NT2/D1 (cell line): ENCODE data around the gene FARSA.
"Not testable (repeated sequence)": the region's sequence is repeated elsewhere in the genome, so short reads cannot be mapped to it uniquely, and the experiment has no call there.

ENCODE experiments used
- DNase-seq: peaks from one replicate; pipeline ENCODE4 v3.0.0-alpha.2; 2011; ENCODE audit warnings: low read depth, low spot score
- H3K27me3 ChIP-seq: 2 replicates; pipeline ENCODE4 v1.6.0; 2011; ENCODE audit warnings: mild to moderate bottlenecking; ENCODE audit not compliant: insufficient read length, insufficient read depth
- H3K36me3 ChIP-seq: 2 replicates; pipeline ENCODE4 v1.6.1; 2011; ENCODE audit warnings: mild to moderate bottlenecking, low read length, mixed read lengths; ENCODE audit not compliant: insufficient read depth, insufficient read length
- H3K4me1 ChIP-seq: 2 replicates; pipeline ENCODE4 v1.5.1; 2011; ENCODE audit not compliant: insufficient read depth, insufficient read length
- H3K4me3 ChIP-seq: 2 replicates; pipeline ENCODE4 v1.5.1; 2011; ENCODE audit warnings: low read depth; ENCODE audit not compliant: insufficient read length
- H3K9ac ChIP-seq: 2 replicates; pipeline ENCODE4 v1.6.0; 2011; ENCODE audit warnings: low read depth; ENCODE audit not compliant: insufficient read length
- H3K9me3 ChIP-seq: 2 replicates; pipeline ENCODE4 v1.5.1; 2011; ENCODE audit warnings: mild to moderate bottlenecking, low read length; ENCODE audit not compliant: insufficient read depth
- SUZ12 ChIP-seq: IDR thresholded peaks from 2 replicates; pipeline ENCODE4 v1.6.1; 2011; ENCODE audit not compliant: insufficient read length, insufficient read depth; ENCODE audit errors: extremely low read depth
- YY1 ChIP-seq: IDR thresholded peaks from 2 replicates; pipeline ENCODE4 v1.6.1; 2011; ENCODE audit not compliant: insufficient read length, insufficient read depth
- ZNF274 ChIP-seq: IDR thresholded peaks from 2 replicates; pipeline ENCODE4 v1.6.1; 2011; ENCODE audit warnings: mild to moderate bottlenecking, low read depth, low read length

FARSA gene

DNA sequence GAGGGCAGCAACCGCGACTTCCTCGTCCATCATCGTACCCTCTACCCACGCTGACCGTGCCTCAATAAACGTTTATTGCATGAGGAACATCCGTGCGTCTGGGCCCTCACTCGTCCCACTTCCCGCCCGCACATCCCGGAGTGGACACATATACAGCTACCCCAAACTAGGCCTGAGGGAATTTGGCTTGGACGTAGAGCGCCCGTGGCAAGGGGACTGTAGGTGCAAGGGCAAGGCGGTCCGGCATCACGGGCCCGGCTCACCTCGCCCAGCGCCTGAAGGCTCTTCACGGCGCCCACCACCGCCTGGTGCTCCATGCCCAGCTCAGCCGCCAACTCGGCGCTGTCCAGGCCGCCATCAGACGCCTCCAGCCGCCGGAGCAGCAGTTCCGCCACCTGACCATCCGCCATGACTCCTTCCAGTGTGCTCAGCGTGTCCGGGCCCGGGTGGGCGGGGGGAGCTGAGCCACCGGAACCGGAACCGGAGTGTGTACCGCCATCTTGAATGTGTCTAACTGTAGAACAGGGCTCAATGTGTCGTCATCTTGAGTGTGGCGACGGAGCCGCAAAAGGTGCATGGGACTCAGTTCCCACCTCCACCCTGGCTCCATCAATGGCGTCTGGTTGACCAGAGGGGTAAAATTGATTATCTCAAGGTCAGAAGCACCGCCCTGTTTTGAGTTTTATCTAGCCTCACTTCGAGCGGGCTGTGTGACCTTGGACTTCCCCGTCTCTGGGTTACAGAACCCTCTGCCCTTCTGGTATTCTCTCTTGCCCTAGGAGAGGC, at the start of gene FARSA:
Gene FARSA (minus strand): TSS at position 425 of the 786 bp plus-strand sequence. CDS start 15 bp downstream, at position 410.
- Histone ChIP-seq H3K27me3 (no peaks in the 10 kb centered on the region), H3K4me1 (no peaks in the 10 kb centered on the region), H3K4me3 (peak within 1 kb of the TSS; percentile 95), H3K36me3 (peaks cover 35% of the 10 kb centered on the region), H3K9me3 (no peaks in the 10 kb centered on the region), H3K9ac (peak within 1 kb of the TSS; percentile 95)
- TF ChIP-seq YY1 (peak; percentile 100), ZNF274 (no peak), SUZ12 (no peak)
- DNase-seq, result peak; percentile 88

DNA sequence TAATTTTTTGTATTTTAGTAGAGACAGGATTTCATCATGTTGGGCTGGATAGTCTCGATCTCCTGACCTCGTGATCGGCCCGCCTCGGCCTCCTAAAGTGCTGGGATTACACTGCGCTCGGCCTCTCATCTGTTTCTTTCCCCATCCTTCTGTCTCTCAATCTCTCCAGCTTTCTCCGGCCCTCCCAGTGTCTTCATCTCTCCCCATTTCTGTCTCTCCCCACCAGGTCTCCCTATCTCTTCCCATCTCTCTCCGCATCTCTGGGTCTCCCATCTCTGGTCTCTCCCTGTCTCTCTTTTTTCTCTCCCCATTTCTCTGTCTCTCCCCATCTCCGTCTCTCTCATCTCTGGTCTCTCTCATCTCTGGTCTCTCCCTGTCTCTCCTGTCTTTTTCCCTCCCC, 49.6 kb upstream of the FARSA start:
- Histone ChIP-seq H3K9me3 (no peaks in the 10 kb centered on the region), H3K4me3 (no peak overlapping the region), H3K4me1 (peaks cover 17% of the 10 kb centered on the region), H3K36me3 (no peaks in the 10 kb centered on the region), H3K27me3 (peaks cover 40% of the 10 kb centered on the region), H3K9ac (no peak overlapping the region)
- no peak for DNase-seq
- TF ChIP-seq YY1 (no peak), SUZ12 (no peak), ZNF274 (no peak)

DNA sequence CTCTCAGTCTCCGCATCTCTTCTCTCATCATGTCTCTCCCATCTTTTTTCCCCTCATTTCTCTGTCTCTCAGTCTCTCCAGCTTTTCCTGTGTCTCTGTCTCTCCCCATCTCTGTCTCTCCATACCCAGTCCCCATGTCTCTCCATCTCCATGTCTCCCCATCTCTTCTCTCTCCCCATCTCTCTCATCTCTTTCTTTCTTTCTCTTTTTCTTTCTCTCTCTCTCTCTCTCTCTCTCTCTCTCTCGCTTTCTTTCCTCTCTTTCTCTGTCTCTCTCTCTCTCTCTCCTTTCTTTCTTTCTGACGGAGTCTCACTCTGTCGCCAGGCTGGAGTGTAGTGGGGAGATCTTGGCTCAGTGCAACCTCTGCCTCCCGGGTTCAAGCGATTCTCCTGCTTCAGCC, 49.1 kb upstream of the FARSA start:
- Histone ChIP-seq H3K9me3 (no peaks in the 10 kb centered on the region), H3K9ac (no peak overlapping the region), H3K4me3 (no peak overlapping the region), H3K4me1 (peaks cover 17% of the 10 kb centered on the region), H3K36me3 (no peaks in the 10 kb centered on the region), H3K27me3 (peaks cover 39% of the 10 kb centered on the region)
- no peak for TF ChIP-seq SUZ12
- TF ChIP-seq ZNF274, result no peak
- TF ChIP-seq YY1, result no peak
- no peak for DNase-seq

DNA sequence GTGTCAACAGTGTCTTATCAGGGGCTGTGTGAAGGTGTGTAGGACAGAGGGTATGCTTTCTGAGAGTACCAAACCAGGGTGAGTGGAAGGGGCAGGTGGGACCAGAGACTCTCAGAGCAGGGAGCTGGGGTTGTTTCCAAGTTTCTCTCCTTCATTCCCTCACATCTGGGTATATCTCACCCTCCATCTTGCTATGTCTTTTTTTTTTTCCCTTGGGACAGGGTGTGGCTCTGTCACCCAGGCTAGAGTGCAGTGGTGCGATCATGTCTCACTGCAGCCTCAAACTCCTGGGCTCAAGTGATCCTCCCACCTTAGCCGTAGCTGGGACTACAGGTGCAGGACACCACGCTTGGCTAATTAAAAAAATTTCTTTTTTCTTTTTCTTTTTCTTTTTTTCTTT, 46.5 kb upstream of the FARSA start:
- no peaks in the 10 kb centered on the region for H3K36me3 ChIP-seq
- H3K9me3 ChIP-seq, result no peaks in the 10 kb centered on the region
- no peak overlapping the region for H3K4me3 ChIP-seq
- H3K4me1 ChIP-seq, result peaks cover 10% of the 10 kb centered on the region
- DNase-seq, result no peak
- H3K27me3 ChIP-seq, result peaks cover 24% of the 10 kb centered on the region
- TF ChIP-seq YY1 (no peak), ZNF274 (no peak), SUZ12 (no peak)
- no peak overlapping the region for H3K9ac ChIP-seq

DNA sequence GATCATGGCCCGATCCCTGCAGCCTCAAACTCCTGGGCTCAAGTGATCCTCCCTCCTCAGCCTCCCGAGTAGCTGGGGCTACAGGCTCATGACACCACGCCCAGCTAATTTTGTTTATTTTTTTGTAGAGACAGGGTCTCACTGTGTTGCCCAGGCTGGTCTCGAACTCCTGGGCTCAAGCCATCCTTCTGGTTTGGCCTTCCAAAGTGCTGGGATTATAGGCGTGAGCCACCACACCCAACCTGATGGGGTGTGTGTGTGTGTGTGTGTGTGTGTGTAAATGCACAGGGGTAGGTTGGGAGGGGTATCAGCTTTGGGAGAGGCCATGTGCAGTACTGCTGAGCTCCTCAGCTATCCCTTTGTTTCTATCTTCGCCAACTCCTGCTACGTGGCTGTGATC, 42.6 kb upstream of the FARSA start:
- not testable (repeated sequence) for H3K9ac ChIP-seq, H3K4me1 ChIP-seq, DNase-seq, H3K27me3 ChIP-seq, H3K9me3 ChIP-seq, H3K4me3 ChIP-seq, H3K36me3 ChIP-seq

DNA sequence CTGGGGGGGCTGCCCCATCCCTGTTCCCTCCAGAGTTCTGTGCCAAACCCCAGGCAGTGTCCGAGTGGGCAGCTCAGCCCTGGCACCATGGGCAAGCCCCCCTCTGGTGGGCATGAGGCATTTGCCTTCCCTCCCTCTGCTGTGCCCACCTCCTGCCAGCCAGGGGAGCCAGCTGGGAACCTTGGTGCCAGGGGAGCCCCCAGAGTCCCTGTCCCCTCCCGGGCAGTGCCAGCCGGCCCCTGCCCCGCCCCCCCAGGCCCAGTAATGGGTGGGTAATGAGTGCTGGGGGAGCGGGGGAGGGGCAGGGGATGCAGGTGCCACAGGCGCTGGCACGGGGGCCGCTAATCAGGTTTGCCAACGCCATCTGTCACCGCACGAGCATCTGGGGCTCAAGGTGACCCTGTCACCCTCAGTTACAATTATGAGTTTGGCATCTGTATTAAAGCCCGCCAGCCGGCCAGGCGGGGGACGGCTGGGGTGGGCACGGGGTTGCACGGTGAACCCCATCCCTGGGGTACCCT, 41.8 kb upstream of the FARSA start:
- no peaks in the 10 kb centered on the region for H3K27me3 ChIP-seq
- no peak overlapping the region for H3K4me3 ChIP-seq
- H3K36me3 ChIP-seq, result no peaks in the 10 kb centered on the region
- DNase-seq, result no peak
- peaks cover 7% of the 10 kb centered on the region for H3K4me1 ChIP-seq
- H3K9ac ChIP-seq, result no peak overlapping the region
- H3K9me3 ChIP-seq, result no peaks in the 10 kb centered on the region
- no peak for TF ChIP-seq ZNF274

DNA sequence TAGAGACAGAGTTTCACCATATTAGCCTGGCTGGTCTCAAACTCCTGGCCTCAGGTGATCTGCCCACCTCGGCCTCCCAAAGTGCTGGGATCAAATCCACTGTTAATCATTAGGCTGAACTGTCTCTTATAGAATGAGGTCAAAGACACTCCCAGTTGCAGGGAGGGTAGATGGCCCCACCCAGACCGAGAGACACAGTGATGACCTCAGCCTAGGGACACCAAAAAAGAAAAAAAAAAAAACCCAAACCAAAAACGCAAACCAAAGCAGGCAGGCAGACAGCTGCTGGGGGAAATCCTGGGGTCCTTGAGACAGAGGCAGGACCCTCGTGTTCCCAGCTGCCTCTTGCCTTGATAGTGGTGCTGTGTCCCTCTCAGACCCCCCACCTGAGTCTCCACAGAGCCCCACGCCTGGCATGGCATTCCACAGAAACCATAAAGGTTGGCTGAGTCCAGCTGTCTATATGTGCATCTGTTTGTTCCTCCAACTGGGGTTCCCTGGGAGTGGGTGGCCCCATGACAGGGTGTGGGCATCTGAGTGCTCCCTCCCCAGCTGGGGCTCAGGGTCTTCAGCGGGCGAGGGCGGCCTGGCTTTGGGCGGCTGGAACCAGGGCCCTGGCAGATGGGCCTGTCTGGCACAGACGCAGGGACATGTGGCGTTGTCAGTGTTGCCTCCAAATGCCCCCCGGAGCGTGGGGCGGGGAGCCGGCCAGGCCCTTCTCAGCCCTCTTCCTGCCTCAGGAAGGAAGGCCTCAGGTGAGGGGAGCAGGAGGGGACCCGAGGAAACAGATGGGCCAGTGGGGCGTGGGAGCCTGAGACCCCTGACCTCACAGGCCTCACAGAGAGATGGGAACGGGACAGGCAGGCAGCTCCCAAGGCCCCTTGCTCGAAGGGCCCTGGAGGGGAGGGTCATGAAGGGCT, 41.0 kb upstream of the FARSA start:
- TF ChIP-seq ZNF274 (no peak), YY1 (no peak), SUZ12 (no peak)
- H3K4me3 ChIP-seq, result no peak overlapping the region

More for the DNA sequence above, 41.0 kb upstream of the FARSA start:
- H3K4me1 ChIP-seq, result peaks cover 11% of the 10 kb centered on the region
- no peaks in the 10 kb centered on the region for H3K27me3 ChIP-seq
- DNase-seq, result no peak
- no peaks in the 10 kb centered on the region for H3K36me3 ChIP-seq
- no peaks in the 10 kb centered on the region for H3K9me3 ChIP-seq
- H3K9ac ChIP-seq, result peak overlapping the region; percentile 61
